GM19239 (cell line): ENCODE data around the gene BNC2.

Experiments
- DNase-seq: peaks from one replicate; pipeline ENCODE4 v3.0.0; 2011; ENCODE audit warnings: low spot score; ENCODE audit not compliant: insufficient read length
- FAIRE-seq: peaks from 2 replicates; lab custom pipeline; 2011; peaks lifted over from hg19 to GRCh38; lab: Jason Lieb, UNC

Gene BNC2

GRCh38 chr9:16821344-16821743, 49.1 kb downstream of the BNC2 start:
- FAIRE-seq (no peak), DNase-seq (no peak)

- FAIRE-seq (no peak), DNase-seq (no peak)
Measured at GRCh38 chr9:16817514-16817913, 53.0 kb downstream of the BNC2 start.

GRCh38 chr9:16817002-16817401, 53.5 kb downstream of the BNC2 start:
- DNase-seq, result no peak
- FAIRE-seq, result no peak

GRCh38 chr9:16816011-16816410, 54.5 kb downstream of the BNC2 start:
- FAIRE-seq (no peak), DNase-seq (no peak)

- FAIRE-seq, result no peak
Measured at GRCh38 chr9:16815079-16815478, 55.4 kb downstream of the BNC2 start.

GRCh38 chr9:16813838-16814237, 56.6 kb downstream of the BNC2 start:
- DNase-seq (no peak), FAIRE-seq (no peak)

More at GRCh38 chr9:16815079-16815478, 55.4 kb downstream of the BNC2 start:
- DNase-seq, result no peak

- FAIRE-seq (no peak), DNase-seq (no peak)
Measured at GRCh38 chr9:16811987-16812685, 58.3 kb downstream of the BNC2 start.

GRCh38 chr9:16809912-16810610, 60.4 kb downstream of the BNC2 start:
- DNase-seq, result no peak
- no peak for FAIRE-seq

- DNase-seq, result no peak
- no peak for FAIRE-seq
Measured at GRCh38 chr9:16806674-16807073, 63.8 kb downstream of the BNC2 start.

GRCh38 chr9:16803648-16804047, 66.8 kb downstream of the BNC2 start:
- DNase-seq (no peak), FAIRE-seq (no peak)

- FAIRE-seq, result no peak
- DNase-seq, result no peak
Measured at GRCh38 chr9:16801871-16802466, 68.5 kb downstream of the BNC2 start.

- no peak for DNase-seq
- FAIRE-seq, result no peak
Measured at GRCh38 chr9:16796304-16796825, 74.1 kb downstream of the BNC2 start.

- FAIRE-seq (no peak), DNase-seq (no peak)
Measured at GRCh38 chr9:16794871-16795639, 75.4 kb downstream of the BNC2 start.

- FAIRE-seq, result no peak
- DNase-seq, result no peak
Measured at GRCh38 chr9:16794103-16794502, 76.4 kb downstream of the BNC2 start.

GRCh38 chr9:16787724-16788123, 82.7 kb downstream of the BNC2 start:
- no peak for DNase-seq
- FAIRE-seq, result no peak

GRCh38 chr9:16784002-16784401, 86.5 kb downstream of the BNC2 start:
- no peak for DNase-seq
- no peak for FAIRE-seq

- DNase-seq (no peak), FAIRE-seq (no peak)
Measured at GRCh38 chr9:16782490-16782889, 88.0 kb downstream of the BNC2 start.

- FAIRE-seq, result no peak
Measured at GRCh38 chr9:16775330-16775729, 95.1 kb downstream of the BNC2 start.

GRCh38 chr9:16773617-16774016, 96.9 kb downstream of the BNC2 start:
- no peak for FAIRE-seq

More at GRCh38 chr9:16775330-16775729, 95.1 kb downstream of the BNC2 start:
- no peak for DNase-seq

GRCh38 chr9:16773116-16773515, 97.4 kb downstream of the BNC2 start:
- no peak for DNase-seq

More at GRCh38 chr9:16773617-16774016, 96.9 kb downstream of the BNC2 start:
- no peak for DNase-seq

More at GRCh38 chr9:16773116-16773515, 97.4 kb downstream of the BNC2 start:
- no peak for FAIRE-seq
